ENCODE measurements around the gene CLASP1.
"Not testable (repeated sequence)": the region's sequence is repeated elsewhere in the genome, so short reads cannot be mapped to it uniquely, and the experiment has no call there.

- not testable (repeated sequence) for TF ChIP-seq POLR2AphosphoS5, POLR2A, TAF1 (IDR thresholded peaks at IDR 0.05; ENCODE audit: low read depth, low read length)
Measured at GRCh38 chr2:121297866-121298265, 351.4 kb downstream of the CLASP1 start.

Measured in GM12891 (cell line).